ENCODE results near the gene ABCA1. TPM values are rescaled to one million over a fixed set of nuclear protein-coding genes. Genes with fewer than 3 reads are reported as not detected.

Gene ABCA1
- total RNA-seq, 1 donor from 2014 or later, result 30.7 TPM

- no peak overlapping the region for H3K4me3 ChIP-seq
- no peaks in the 10 kb centered on the region for H3K27me3 ChIP-seq
- no peak for TF ChIP-seq POLR2AphosphoS5 (IDR thresholded peaks at IDR 0.05; ENCODE audit: insufficient read depth in 1 of 2, low read depth in 1 of 2)
- TF ChIP-seq POLR2A (IDR thresholded peaks at IDR 0.05), result no peak
- no peak for TF ChIP-seq CTCF (IDR thresholded peaks at IDR 0.05)
- peaks cover 8% of the 10 kb centered on the region for H3K4me1 ChIP-seq
- H3K9me3 ChIP-seq, result no peaks in the 10 kb centered on the region
- intact Hi-C loops (cut with DNase I), result no loop called here
- DNase-seq (ENCODE audit: extremely low spot score in 2 of 2), result no peak
- peaks cover 0 to 20% of the 10 kb centered on the region in 2 donors for H3K36me3 ChIP-seq
- no peak overlapping the region for H3K27ac ChIP-seq
Measured at GRCh38 chr9:104890433-104890770, 37.6 kb downstream of the ABCA1 start.

- no peak overlapping the region for H3K27ac ChIP-seq
- TF ChIP-seq CTCF (IDR thresholded peaks at IDR 0.05) (no peak), POLR2AphosphoS5 (IDR thresholded peaks at IDR 0.05; ENCODE audit: insufficient read depth in 1 of 2, low read depth in 1 of 2) (no peak), POLR2A (IDR thresholded peaks at IDR 0.05) (no peak)
- H3K27me3 ChIP-seq, result no peaks in the 10 kb centered on the region
- no peaks in the 10 kb centered on the region for H3K9me3 ChIP-seq
- H3K4me3 ChIP-seq, result no peak overlapping the region
- DNase-seq (ENCODE audit: extremely low spot score in 2 of 2), result no peak
- peaks cover 0 to 32% of the 10 kb centered on the region in 2 donors for H3K36me3 ChIP-seq
- no peaks in the 10 kb centered on the region for H3K4me1 ChIP-seq
- intact Hi-C loops (cut with DNase I), result no loop called here
Measured at GRCh38 chr9:104885818-104886709, 41.9 kb downstream of the ABCA1 start.

GRCh38 chr9:104883169-104883568, 44.8 kb downstream of the ABCA1 start:
- Histone ChIP-seq H3K4me3 (no peak overlapping the region), H3K9me3 (no peaks in the 10 kb centered on the region), H3K27ac (no peak overlapping the region), H3K36me3 (peaks cover 0 to 22% of the 10 kb centered on the region in 2 donors), H3K4me1 (peaks cover 22% of the 10 kb centered on the region), H3K27me3 (no peaks in the 10 kb centered on the region)
- TF ChIP-seq POLR2A (IDR thresholded peaks at IDR 0.05), result no peak
- no peak for TF ChIP-seq POLR2AphosphoS5 (IDR thresholded peaks at IDR 0.05; ENCODE audit: insufficient read depth in 1 of 2, low read depth in 1 of 2)
- TF ChIP-seq CTCF (IDR thresholded peaks at IDR 0.05), result no peak
- no peak for DNase-seq (ENCODE audit: extremely low spot score in 2 of 2)
- intact Hi-C loops (cut with DNase I), result no loop called here

GRCh38 chr9:104882566-104882965, 45.4 kb downstream of the ABCA1 start:
- H3K36me3 ChIP-seq, result peaks cover 0 to 16% of the 10 kb centered on the region in 2 donors
- DNase-seq (ENCODE audit: extremely low spot score in 2 of 2), result no peak
- intact Hi-C loops (cut with DNase I), result no loop called here
- no peaks in the 10 kb centered on the region for H3K9me3 ChIP-seq
- no peak for TF ChIP-seq POLR2AphosphoS5 (IDR thresholded peaks at IDR 0.05; ENCODE audit: insufficient read depth in 1 of 2, low read depth in 1 of 2)
- no peak for TF ChIP-seq POLR2A (IDR thresholded peaks at IDR 0.05)
- TF ChIP-seq CTCF (IDR thresholded peaks at IDR 0.05), result no peak
- no peaks in the 10 kb centered on the region for H3K27me3 ChIP-seq
- no peak overlapping the region for H3K27ac ChIP-seq
- no peak overlapping the region for H3K4me3 ChIP-seq
- H3K4me1 ChIP-seq, result peaks cover 22% of the 10 kb centered on the region

- DNase-seq (ENCODE audit: extremely low spot score in 2 of 2), result no peak
- Histone ChIP-seq H3K36me3 (peaks cover 0 to 12% of the 10 kb centered on the region in 2 donors), H3K9me3 (no peaks in the 10 kb centered on the region), H3K4me3 (no peak overlapping the region), H3K27ac (no peak overlapping the region), H3K4me1 (peaks cover 22% of the 10 kb centered on the region), H3K27me3 (no peaks in the 10 kb centered on the region)
- intact Hi-C loops (cut with DNase I), result no loop called here
- TF ChIP-seq CTCF (IDR thresholded peaks at IDR 0.05) (no peak), POLR2A (IDR thresholded peaks at IDR 0.05) (no peak), POLR2AphosphoS5 (IDR thresholded peaks at IDR 0.05; ENCODE audit: insufficient read depth in 1 of 2, low read depth in 1 of 2) (no peak)
Measured at GRCh38 chr9:104882086-104882485, 45.9 kb downstream of the ABCA1 start.

All from vagina (tissue), 2 donors.